ENCODE results near the gene WASF3. TPM values are rescaled to one million over a fixed set of nuclear protein-coding genes. Genes with fewer than 3 reads are reported as not detected.

The WASF3 gene
- total RNA-seq = 14.4 and 17.8 TPM in 2 replicates

GRCh38 chr13:26557393-26558073, at the start of gene WASF3:
WASF3 (plus strand) TSS chr13:26557683; CDS start chr13:26642271, 84,588 bp downstream.

Other genes starting within 250 kb of the WASF3 start
- gene GPR12, start 203.1 kb downstream of the WASF3 start, total RNA-seq = not detected in 2 replicates